Activated CD4-positive, CD25-positive, alpha-beta regulatory T cell (primary cell): Measurements from ENCODE around the gene GNAQ.
"Not testable (repeated sequence)": the region's sequence is repeated elsewhere in the genome, so short reads cannot be mapped to it uniquely, and the experiment has no call there.

Source experiments
- DNase-seq, 4 experiments: peaks; one replicate each; lab custom pipeline; 2025; lab: John Stamatoyannopoulos, UW

GNAQ gene

DNA sequence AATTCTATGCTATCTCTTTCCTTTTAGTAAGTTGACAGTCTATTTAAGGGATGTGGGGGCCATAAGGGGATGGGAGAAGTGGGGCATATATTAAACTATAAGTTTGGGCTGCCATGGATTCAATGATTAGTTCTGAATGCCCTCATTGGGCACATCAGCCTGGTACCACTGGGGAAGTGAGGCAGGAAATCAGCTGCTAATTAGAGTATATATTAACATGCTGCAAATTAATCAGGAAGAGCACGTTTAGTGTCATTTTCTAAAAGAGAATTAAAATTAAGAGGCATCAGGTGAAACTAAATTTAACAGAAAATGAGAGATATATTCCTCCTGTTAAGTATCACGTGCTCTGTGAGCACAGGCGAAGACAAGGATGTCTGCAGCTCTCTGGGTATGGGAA, 260.4 kb downstream of the GNAQ start:
- DNase-seq: no peak

DNA sequence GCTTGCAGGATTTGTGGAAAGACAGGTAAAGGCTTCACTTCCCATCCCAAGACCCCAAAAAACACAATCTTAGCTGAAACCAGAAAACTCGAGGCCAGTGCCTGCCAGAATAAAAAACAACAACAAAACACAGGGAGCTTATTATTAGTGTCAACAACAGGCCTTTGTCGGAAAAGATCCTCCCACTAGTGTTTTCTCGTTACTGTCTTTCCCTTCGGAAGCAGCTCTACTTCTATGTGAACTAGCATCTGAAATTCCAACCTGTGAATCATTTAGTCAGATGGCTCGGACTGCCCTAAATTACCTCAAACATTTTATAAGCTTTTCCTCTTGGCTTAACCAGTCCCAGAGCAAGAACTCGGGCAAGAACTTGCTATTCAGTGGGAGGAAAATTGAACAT, 261.3 kb downstream of the GNAQ start:
- no peak for DNase-seq

DNA sequence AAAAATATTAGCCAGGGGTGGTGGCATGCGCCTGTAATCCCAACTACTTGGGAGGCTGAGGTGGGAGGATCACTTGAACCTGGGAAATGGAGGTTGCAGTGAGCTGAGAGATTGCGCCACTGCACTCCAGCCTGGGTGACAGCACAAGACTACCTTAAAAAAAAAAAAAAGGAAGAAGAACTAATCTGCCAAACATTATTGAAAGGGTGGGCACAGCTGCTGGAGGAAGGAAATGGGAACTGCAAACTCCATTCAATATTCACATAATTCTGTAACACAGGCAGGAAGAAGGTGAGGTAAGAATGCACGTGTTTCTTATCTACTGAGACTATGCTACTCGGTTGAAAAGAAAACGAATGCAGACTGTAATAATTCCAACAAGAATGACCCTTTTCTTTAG, 262.4 kb downstream of the GNAQ start:
- no peak for DNase-seq

DNA sequence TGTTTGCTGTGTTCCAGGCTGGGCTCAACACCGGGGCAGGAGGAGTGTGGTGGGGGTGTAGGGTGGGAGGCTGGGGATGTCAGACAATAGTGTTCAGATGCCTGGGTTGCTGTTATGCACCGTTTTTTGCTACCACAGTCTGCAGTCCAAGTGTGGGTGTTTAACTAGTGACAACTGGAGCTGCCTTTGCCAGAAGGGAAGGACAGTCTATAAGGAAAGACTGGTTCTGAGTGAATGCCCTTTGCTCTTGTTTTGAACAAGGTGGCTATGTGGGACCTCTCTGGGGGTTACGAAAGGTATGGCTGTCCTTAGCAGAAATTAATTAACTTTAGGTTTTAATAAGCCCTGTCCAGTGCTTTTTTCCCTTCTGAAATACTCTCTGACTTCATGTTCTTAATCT, 265.0 kb downstream of the GNAQ start:
- no peak for DNase-seq

DNA sequence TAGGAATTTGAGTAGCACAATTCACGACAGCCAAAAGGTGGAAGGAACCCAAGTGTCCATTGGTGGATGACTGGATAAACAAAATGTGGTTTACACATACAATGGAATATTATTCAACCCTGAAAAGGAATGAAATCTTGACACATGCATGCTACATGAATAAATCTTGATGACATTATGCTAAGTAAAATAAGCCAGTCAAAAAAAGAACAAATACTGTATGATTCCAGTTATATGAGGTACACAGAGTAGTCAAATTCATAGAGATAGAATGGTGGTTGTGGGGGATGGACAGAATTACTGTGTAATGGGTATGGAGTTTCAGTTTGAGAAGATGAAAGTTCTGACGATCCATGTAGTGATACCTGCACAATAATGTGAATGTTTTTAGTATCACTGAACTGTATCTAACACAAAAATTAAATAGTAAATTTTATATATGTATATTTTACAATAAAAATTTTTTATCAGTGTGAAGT, 265.8 kb downstream of the GNAQ start:
- DNase-seq: no peak

DNA sequence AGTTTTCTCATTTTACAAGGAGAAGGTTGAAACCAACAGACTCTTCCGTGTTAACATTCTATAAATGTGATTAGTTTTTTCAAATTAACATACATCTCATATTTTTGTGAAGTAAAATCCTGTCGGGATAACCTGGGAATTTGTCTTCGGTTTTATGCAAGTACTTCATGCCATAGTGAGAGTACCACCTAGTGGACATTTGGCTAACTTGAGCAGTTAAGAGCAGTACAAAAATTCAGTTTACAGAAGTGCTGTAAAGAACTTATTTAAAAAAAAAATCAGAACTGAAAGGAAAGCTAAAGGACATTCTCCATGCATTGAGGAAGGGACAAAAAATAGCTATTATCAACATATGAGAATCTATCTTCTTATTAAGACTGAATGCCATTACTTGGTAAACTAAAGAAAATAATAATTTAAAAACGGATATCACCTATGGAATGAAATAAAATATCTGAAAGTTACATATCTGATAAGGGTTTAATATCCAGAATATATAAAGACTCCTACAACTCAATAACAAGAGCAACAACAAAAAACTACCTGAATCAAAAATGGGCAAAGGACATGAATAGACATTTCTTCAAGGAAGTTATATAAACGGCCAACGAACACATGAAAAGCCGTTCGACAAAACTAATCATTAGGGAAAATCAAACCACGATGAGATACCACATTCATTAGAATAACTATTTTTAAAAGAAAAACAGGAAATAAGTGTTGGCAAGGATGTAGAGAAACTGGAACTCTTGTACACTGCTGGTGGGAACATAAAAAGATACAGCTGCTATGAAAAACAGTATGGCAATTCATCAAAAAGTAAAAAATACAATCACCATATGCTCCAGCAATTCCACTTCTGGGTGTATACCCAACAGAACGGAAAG, 266.5 kb downstream of the GNAQ start:
- DNase-seq: no peak

DNA sequence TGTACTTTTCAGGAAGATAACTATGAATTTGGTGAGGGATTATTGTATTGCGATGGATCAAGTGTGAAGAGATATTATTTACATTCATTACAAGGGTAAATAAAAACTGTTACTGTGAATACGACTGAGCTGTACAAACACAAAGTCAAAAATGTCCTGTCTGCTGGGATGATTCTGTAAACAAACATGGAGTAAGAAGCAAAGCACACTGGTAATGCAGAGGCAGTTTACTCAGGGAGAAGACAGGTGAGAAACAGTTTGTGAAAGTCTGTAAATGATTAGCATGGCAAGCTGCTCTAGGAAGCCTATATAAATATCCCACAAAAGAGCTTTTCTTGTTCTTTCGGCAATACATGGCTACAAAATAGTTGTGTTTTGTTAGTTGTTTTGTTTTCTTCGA, 268.0 kb downstream of the GNAQ start:
- DNase-seq: no peak

DNA sequence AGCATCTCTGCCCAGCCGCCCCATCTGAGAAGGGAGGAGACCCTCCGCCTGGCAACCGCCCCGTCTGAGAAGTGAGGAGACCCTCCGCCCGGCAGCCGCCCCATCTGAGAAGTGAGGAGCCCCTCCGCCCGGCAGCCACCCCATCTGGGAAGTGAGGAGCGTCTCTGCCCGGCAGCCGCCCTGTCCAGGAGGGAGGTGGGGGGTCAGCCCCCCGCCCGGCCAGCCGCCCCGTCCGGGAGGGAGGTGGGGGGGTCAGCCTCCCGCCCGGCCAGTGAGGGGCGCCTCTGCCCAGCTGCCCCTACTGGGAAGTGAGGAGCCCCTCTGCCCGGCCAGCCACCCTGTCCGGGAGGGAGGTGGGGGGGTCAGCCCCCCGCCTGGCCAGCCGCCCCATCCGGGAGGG, 270.7 kb downstream of the GNAQ start:
- DNase-seq: not testable (repeated sequence)

DNA sequence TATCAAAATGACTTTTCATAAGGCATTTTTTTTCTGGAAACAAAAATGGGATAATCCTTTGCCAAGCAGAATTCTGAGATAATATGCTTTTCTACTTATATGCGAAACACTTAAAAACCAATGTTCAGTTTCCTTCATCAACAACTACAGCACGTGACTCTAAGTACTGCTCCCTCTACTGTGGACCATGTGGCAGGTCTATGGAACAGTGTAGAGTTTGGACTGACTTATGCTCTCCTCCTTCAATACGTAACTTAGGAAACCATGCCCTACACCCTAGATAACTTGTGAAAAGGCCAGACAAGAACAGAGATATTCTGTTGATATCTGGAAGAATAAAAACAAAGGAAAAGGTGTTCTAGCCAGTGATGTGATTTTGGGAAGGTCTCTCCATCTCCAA, 272.2 kb downstream of the GNAQ start:
- DNase-seq: no peak

DNA sequence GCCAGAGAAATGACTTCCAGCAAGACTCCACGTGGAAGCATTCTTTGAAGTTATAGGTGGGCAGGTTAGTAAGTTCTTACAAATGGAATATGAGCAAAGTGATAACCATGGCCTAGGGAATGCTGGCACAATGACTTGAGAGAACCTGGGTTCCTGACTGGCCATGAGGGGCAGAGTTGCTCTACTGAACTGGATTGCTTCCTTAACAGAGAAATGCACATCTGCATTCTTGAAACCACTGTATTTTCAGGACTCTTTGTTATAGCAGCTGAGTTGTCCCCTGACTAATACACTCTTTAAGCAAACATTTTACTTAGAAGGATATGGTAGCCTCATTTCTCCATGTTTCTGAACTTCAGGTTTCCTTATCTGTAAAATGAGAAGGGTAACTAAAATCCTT, 275.2 kb downstream of the GNAQ start:
- DNase-seq: no peak

DNA sequence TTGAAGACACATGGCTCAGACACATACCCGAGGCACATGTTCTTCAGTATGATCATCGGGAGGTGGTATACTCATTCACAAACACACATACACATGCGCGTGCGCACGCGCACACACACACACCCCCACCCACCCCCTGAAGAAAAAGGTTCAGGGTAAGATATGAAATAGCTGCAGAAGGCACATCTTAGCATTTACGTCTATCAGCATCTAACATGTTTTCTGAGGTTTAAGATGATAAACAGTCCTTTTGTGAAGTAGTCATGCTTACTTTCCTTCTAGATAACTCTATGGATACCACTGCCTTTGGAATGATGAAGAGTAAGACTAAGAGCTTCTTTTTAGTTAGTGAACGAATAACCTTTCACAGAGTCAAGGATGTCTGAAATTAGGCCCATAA, 278.4 kb downstream of the GNAQ start:
- no peak for DNase-seq

DNA sequence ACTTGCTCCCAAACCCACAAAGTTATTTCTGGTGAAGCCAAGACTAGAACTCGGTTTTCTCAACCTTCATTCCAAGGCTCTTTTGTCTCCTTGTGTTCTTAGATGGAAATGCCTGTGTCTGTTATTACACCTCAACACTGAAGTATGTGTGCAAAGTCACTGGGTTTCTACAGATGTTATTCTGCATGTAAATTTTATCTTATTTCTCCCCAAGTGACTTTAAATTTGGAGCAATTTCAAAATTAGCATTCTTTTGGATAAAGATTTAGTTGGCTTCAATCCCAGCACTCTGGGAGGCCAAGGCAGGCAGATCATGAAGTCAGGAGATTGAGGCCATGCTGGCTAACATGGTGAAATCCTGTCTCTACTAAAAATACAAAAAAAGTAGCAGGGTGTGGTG, 279.1 kb downstream of the GNAQ start:
- no peak for DNase-seq

DNA sequence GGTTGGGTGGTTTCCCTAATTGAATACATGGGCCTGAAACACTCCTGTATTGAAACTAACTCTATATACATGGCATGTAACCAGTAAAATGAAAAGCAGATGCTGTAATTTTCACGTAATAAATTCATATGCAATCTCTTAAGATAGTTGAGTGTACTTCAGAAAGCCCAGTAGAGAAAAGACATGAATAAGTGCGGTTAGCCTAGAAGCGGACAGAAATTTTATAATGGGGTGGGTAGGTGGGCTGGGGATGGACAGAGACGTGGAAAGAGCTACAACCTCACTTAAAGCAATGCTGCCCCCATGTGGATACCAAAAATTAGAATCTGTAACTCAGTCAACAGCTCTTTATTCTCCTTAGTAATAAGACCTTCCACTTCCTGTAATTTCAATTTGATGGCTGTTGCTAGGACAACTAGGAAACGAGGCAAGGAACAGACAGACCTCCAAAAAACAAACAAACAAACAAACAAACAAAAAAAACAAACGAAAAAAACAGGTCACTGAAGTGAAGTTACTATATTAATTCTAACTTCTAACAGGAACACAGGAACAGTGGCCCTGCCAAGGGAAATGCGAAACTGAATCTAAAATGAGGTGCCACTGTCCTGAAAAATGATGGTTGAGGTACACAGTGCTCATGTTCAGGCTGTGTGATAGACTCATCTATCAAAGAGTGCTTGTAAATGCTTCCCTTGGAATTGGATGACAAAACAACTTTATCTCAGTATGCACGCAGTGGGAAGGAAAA, 280.1 kb downstream of the GNAQ start:
- DNase-seq: no peak

DNA sequence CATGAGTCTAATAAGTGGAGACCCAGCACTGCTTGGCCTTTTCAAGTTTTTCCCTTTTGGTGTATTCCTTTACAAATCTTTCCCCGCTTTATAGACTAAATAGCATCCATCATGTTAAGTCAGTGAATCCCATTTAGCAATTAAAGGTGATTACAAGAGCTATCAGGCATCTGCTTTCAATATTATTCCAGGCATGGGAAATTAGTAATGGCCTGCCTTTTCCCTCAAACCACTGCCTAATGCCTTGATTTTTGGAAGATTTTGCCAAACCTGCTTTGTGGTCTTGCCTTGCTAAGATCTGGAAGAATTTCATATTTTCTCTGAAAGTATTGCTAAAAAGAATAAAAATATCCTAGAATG, 280.6 kb downstream of the GNAQ start:
- no peak for DNase-seq

DNA sequence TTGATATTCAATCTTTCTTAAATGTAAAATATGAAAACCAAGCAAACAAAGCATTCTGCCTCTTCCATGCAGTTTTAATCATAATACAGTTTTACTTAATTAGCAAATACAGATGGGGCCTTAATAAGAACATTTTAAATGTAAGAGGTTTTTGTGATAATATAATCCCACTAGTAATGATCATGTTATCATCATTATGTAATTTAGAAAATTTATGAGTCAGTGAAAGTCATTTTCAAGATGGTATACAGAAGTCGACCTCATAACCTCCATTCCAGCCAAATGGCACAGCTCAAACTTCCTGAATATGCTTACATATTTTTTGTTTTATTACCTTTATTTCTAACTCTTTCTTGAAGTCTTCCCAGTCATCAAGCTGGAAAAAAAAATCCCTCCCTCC, 281.3 kb downstream of the GNAQ start:
- DNase-seq: no peak

DNA sequence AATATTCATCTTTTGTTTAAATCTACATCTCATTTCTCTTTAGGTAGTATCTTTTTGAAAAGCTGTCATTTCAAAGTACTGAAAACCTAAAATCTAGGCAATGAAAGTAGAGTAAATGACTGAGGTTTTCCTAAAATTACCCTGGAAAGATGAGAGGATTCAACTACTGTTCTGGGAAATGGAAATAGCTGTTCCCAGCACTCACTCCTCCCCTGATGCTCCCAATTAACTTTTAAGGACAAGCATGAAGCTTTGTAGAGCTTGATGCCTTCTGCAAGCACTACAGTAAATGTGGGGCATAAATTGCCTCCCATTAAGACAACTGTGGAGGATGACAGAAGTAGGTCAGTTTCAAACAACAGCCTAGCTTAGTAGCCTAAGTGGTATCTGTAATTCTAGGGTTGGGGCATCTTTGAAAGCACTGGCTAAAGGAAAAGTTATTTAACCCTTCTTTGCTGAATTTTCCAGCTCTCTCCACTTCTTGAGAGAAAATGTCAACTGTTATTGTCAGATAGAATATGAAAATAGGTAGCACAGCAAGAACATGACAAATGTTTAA, 283.3 kb downstream of the GNAQ start:
- no peak for DNase-seq

DNA sequence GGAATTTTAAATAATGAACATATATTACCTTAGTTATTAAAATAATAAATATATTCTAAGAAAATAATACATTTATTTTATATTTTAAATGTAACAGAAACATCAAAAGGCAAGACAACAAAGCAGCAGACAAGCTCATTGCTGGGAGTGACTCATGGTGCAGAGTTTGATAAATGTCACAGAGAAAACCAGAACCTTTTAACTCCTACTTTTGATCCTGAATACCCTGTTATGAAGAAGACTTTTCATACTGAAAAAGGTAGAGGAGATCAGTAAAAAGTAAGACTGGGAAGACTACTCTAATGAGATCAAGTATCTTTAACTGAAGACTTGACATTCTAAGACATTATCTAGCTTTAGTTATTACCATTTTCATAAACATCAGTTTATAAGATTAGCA, 284.4 kb downstream of the GNAQ start:
- DNase-seq: no peak

DNA sequence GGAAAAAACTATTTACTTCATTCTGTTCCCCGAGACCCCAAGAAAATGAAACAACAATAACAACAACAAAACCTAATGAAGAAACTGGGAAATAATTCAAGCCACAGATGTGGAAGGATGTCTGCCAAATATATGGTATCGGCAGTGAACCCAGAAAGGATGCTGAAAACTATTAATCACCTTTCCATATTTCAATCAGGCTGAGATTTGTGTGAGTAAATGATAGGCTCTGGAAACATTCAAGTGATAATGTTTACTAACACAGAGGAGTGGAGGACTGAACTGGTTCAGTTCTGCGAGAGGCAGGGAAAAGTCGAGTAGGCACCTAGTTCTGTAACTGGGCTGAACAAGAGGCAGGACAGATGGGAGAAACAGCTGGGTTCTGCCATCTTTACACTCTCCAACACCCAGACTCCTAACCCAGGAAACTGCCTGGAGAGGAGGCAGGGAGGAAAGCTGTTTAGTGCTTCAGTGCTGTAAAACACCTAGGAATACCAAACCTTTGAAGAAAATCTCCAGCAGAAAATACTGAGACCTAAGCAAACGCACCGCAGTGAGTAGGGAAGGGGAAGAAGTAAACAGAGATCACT, 286.7 kb downstream of the GNAQ start:
- no peak for DNase-seq

DNA sequence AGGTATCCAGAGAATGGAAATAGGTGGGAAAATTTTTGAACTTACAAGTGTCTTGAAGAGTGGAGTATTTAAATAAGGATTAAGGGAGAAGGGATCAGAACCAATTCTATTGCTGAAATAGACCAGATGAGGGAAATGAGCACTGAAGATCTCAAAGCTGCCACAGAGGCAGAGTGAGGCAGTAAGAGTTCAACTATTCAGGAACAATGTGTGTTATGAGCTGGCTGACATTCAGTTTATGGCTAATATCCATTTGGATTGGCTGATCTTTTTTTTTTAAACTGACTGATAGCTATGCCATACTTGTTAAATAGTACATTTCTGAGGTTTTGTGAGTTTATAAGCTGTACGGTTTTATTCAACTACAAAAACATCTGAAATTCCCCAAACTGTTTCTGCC, 288.2 kb downstream of the GNAQ start:
- no peak for DNase-seq

DNA sequence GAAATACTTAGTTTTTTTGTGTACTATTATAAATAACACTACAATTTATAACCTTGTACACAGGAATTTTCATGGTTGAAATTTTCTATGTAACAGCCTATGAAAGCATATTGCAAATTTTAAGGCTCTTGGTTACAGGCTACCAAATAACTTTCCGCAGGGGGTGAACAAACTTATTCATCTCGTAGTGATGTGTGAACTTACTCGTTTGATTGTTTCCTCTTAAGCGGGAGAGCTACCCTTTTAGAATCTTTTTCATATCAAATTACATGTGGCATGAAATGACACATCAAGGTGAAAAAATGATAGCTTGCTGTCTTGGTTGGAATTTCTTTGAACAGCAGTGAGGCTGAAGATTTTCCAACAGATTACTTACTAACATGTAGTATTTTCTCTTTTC, 292.7 kb downstream of the GNAQ start:
- DNase-seq: no peak

DNA sequence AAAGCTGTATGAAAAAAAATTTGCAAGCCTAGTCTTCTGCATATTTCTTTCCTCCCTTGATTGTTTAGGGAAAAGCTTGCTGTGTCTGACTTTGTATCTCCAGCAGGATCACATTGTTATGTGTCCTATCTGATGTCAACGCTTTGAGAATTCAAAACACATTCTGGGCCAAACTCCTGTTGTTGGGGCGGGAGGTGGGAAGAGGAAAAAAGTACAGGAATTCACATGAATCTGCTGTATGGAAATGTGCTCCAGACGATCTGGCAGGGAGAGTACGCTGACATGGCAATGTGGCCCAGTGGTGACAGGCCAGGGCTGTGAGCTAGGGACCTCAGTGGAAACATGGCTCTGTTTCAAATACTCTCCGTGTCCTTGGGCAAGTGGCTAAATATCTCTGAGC, 296.1 kb downstream of the GNAQ start:
- no peak for DNase-seq

DNA sequence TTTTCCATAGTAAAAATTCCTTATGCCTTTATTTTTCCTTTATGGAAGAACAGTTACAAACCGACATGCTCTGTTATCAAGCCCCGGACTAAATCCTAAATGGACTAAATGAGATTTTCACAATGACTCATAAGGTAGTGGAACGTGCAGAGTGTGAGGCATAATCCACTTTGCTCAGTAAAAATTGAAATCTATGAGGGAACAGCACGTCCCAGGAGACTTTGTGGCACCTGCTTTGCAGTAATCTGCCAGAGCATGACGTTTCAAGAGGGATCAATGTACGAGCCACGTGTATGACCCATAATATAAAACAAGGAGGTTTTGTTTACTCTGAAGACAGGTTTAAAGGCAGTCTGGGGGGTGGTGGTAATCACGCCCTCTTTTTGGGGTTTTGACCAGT, 299.7 kb downstream of the GNAQ start:
- no peak for DNase-seq
